ENCODE data around the gene AP1G2.
A peak's percentile ranks its signal among the peaks of the same experiment; 100 is the strongest.

Gene AP1G2

GRCh38 chr14:23570806-23571483, 3.4 kb upstream of the AP1G2 start:
- DNase-seq, result no peak

GRCh38 chr14:23569443-23570151, 2.0 kb upstream of the AP1G2 start:
- no peak for DNase-seq

- DNase-seq, result no peak
Measured at GRCh38 chr14:23568600-23569331, 1.2 kb upstream of the AP1G2 start.

GRCh38 chr14:23568021-23568599, 519 bp upstream of the AP1G2 start:
- no peak for DNase-seq

GRCh38 chr14:23566778-23567185, 809 bp downstream of the AP1G2 start:
- DNase-seq, result no peak

- DNase-seq, result no peak
Measured at GRCh38 chr14:23566112-23566777, 1.3 kb downstream of the AP1G2 start.

- no peak for DNase-seq
Measured at GRCh38 chr14:23565626-23566025, 2.0 kb downstream of the AP1G2 start.

- DNase-seq, result no peak
Measured at GRCh38 chr14:23564876-23565275, 2.7 kb downstream of the AP1G2 start.

- no peak for DNase-seq
Measured at GRCh38 chr14:23564181-23564812, 3.3 kb downstream of the AP1G2 start.

- DNase-seq, result no peak
Measured at GRCh38 chr14:23563473-23564180, 4.0 kb downstream of the AP1G2 start.

GRCh38 chr14:23562822-23563472, 4.6 kb downstream of the AP1G2 start:
- peak in 4 of 5 donors; percentile 34 to 54 (median 38) for DNase-seq

- DNase-seq, result no peak
Measured at GRCh38 chr14:23561873-23562821, 5.4 kb downstream of the AP1G2 start.

GRCh38 chr14:23561259-23561658, 6.3 kb downstream of the AP1G2 start:
- no peak for DNase-seq

- no peak for DNase-seq
Measured at GRCh38 chr14:23559926-23560520, 7.6 kb downstream of the AP1G2 start.

- DNase-seq, result peak; percentile 38 to 63 (median 59)
Measured at GRCh38 chr14:23559010-23559925, 8.3 kb downstream of the AP1G2 start.

- DNase-seq, result no peak
Measured at GRCh38 chr14:23558346-23559009, 9.1 kb downstream of the AP1G2 start.

GRCh38 chr14:23557946-23558345, 9.6 kb downstream of the AP1G2 start:
- no peak for DNase-seq

GRCh38 chr14:23557521-23557920, 10.1 kb downstream of the AP1G2 start:
- no peak for DNase-seq
